Measurements from ENCODE around the gene ANKRD13D.

ANKRD13D gene

GRCh38 chr11:67266449-67267187 is 22.5 kb upstream of the ANKRD13D start, which contains the start of gene GRK2:
GRK2 (plus strand) TSS chr11:67266473; CDS start chr11:67266700, 227 bp downstream.
- Histone ChIP-seq H2AK5ac (ENCODE audit: low read length) (peak within 1 kb of the TSS; percentile 61), H3K4me3 (ENCODE audit: low read depth, low read length) (peak within 1 kb of the TSS; percentile 84), H3K27ac (ENCODE audit: low read depth, low read length) (no peak within 1 kb of the TSS), H4K91ac (ENCODE audit: low read depth, low read length) (peak within 1 kb of the TSS; percentile 82), H4K8ac (ENCODE audit: low read depth, low read length) (peak within 1 kb of the TSS; percentile 61), H4K12ac (ENCODE audit: low read depth, low read length) (peak within 1 kb of the TSS; percentile 63), H3K79me2 (ENCODE audit: control insufficient read depth, insufficient read depth, low read length, poor library complexity) (peaks cover 11% of the 10 kb centered on the region), H3K9me3 (ENCODE audit: insufficient read depth, low read depth, low read length) (no peaks in the 10 kb centered on the region), H2BK5ac (ENCODE audit: low read depth, low read length, poor library complexity) (peak within 1 kb of the TSS; percentile 15), H2BK120ac (ENCODE audit: insufficient read depth, low read length, poor library complexity) (peak within 1 kb of the TSS; percentile 19), H3K14ac (ENCODE audit: low read length) (peak within 1 kb of the TSS; percentile 73), H3K9ac (ENCODE audit: low read length) (peak within 1 kb of the TSS; percentile 75), H3K18ac (ENCODE audit: low read length) (peak within 1 kb of the TSS; percentile 50), H2AFZ (ENCODE audit: insufficient read depth, low read length, poor library complexity) (no peak within 1 kb of the TSS), H3K4me1 (ENCODE audit: control insufficient read depth in 1 of 2, insufficient read depth in 2 of 2, low read length in 2 of 2) (peaks cover 29 to 38% of the 10 kb centered on the region in 2 experiments), H3K4me2 (ENCODE audit: low read length) (peak within 1 kb of the TSS; percentile 92), H3K27me3 (ENCODE audit: insufficient read depth, low read length) (no peaks in the 10 kb centered on the region), H3K79me1 (ENCODE audit: low read length) (peaks cover 7% of the 10 kb centered on the region), H3K4ac (ENCODE audit: low read depth, low read length) (peak within 1 kb of the TSS; percentile 82), H3K36me3 (ENCODE audit: control insufficient read depth in 1 of 2, insufficient read depth in 2 of 2, low read length in 2 of 2) (peaks cover 10 to 11% of the 10 kb centered on the region in 2 experiments), H2BK12ac (ENCODE audit: low read length) (peak within 1 kb of the TSS; percentile 14), H3K23ac (ENCODE audit: low read length) (no peak within 1 kb of the TSS)
- no CpG with 5 or more reads among the region's 103 CpGs for WGBS (ENCODE audit: extremely low coverage, insufficient coverage, insufficient read length)
- DNase-seq: peak; percentile 39 to 62

GRCh38 chr11:67267188-67268080 is 21.7 kb upstream of the ANKRD13D start:
- Histone ChIP-seq H3K4ac (ENCODE audit: low read depth, low read length) (peak overlapping the region; percentile 82), H2AK5ac (ENCODE audit: low read length) (peak overlapping the region; percentile 61), H4K8ac (ENCODE audit: low read depth, low read length) (peak overlapping the region; percentile 61), H3K9ac (ENCODE audit: low read length) (peak overlapping the region; percentile 75), H3K79me2 (ENCODE audit: control insufficient read depth, insufficient read depth, low read length, poor library complexity) (peaks cover 12% of the 10 kb centered on the region), H3K18ac (ENCODE audit: low read length) (peak overlapping the region; percentile 50), H3K27ac (ENCODE audit: low read depth, low read length) (no peak overlapping the region), H3K14ac (ENCODE audit: low read length) (peak overlapping the region; percentile 73), H3K79me1 (ENCODE audit: low read length) (peaks cover 7% of the 10 kb centered on the region), H4K91ac (ENCODE audit: low read depth, low read length) (peak overlapping the region; percentile 82), H2AFZ (ENCODE audit: insufficient read depth, low read length, poor library complexity) (no peak overlapping the region), H3K9me3 (ENCODE audit: insufficient read depth, low read depth, low read length) (no peaks in the 10 kb centered on the region), H4K12ac (ENCODE audit: low read depth, low read length) (peak overlapping the region; percentile 63), H3K23ac (ENCODE audit: low read length) (no peak overlapping the region), H2BK5ac (ENCODE audit: low read depth, low read length, poor library complexity) (no peak overlapping the region), H3K27me3 (ENCODE audit: insufficient read depth, low read length) (no peaks in the 10 kb centered on the region), H2BK120ac (ENCODE audit: insufficient read depth, low read length, poor library complexity) (peak overlapping the region; percentile 19), H3K4me2 (ENCODE audit: low read length) (peak overlapping the region; percentile 92), H3K36me3 (ENCODE audit: control insufficient read depth in 1 of 2, insufficient read depth in 2 of 2, low read length in 2 of 2) (peaks cover 17% of the 10 kb centered on the region in 2 experiments), H2BK12ac (ENCODE audit: low read length) (no peak overlapping the region), H3K4me3 (ENCODE audit: low read depth, low read length) (peak overlapping the region; percentile 84), H3K4me1 (ENCODE audit: control insufficient read depth in 1 of 2, insufficient read depth in 2 of 2, low read length in 2 of 2) (peaks cover 29 to 35% of the 10 kb centered on the region in 2 experiments)
- no CpG with 5 or more reads among the region's 30 CpGs for WGBS (ENCODE audit: extremely low coverage, insufficient coverage, insufficient read length)
- peak in 1 of 2 donors; percentile 31 for DNase-seq

GRCh38 chr11:67268081-67268961 is 20.8 kb upstream of the ANKRD13D start:
- Histone ChIP-seq H4K12ac (ENCODE audit: low read depth, low read length) (no peak overlapping the region), H3K4me3 (ENCODE audit: low read depth, low read length) (no peak overlapping the region), H3K27me3 (ENCODE audit: insufficient read depth, low read length) (no peaks in the 10 kb centered on the region), H2BK5ac (ENCODE audit: low read depth, low read length, poor library complexity) (no peak overlapping the region), H4K91ac (ENCODE audit: low read depth, low read length) (no peak overlapping the region), H2BK12ac (ENCODE audit: low read length) (no peak overlapping the region), H3K4ac (ENCODE audit: low read depth, low read length) (peak overlapping the region; percentile 23), H3K79me1 (ENCODE audit: low read length) (peaks cover 5% of the 10 kb centered on the region), H4K8ac (ENCODE audit: low read depth, low read length) (no peak overlapping the region), H3K9me3 (ENCODE audit: insufficient read depth, low read depth, low read length) (no peaks in the 10 kb centered on the region), H2AFZ (ENCODE audit: insufficient read depth, low read length, poor library complexity) (no peak overlapping the region), H2AK5ac (ENCODE audit: low read length) (no peak overlapping the region), H3K36me3 (ENCODE audit: control insufficient read depth in 1 of 2, insufficient read depth in 2 of 2, low read length in 2 of 2) (peaks cover 21 to 22% of the 10 kb centered on the region in 2 experiments), H2BK120ac (ENCODE audit: insufficient read depth, low read length, poor library complexity) (no peak overlapping the region), H3K23ac (ENCODE audit: low read length) (no peak overlapping the region), H3K4me2 (ENCODE audit: low read length) (peak overlapping the region; percentile 92), H3K14ac (ENCODE audit: low read length) (no peak overlapping the region), H3K18ac (ENCODE audit: low read length) (no peak overlapping the region), H3K4me1 (ENCODE audit: control insufficient read depth in 1 of 2, insufficient read depth in 2 of 2, low read length in 2 of 2) (peaks cover 26 to 34% of the 10 kb centered on the region in 2 experiments), H3K27ac (ENCODE audit: low read depth, low read length) (no peak overlapping the region), H3K9ac (ENCODE audit: low read length) (no peak overlapping the region), H3K79me2 (ENCODE audit: control insufficient read depth, insufficient read depth, low read length, poor library complexity) (peaks cover 12% of the 10 kb centered on the region)
- no CpG with 5 or more reads among the region's 21 CpGs for WGBS (ENCODE audit: extremely low coverage, insufficient coverage, insufficient read length)
- DNase-seq: no peak

GRCh38 chr11:67268962-67269268 is 20.2 kb upstream of the ANKRD13D start:
- Histone ChIP-seq H3K4me1 (ENCODE audit: control insufficient read depth in 1 of 2, insufficient read depth in 2 of 2, low read length in 2 of 2) (peaks cover 26 to 35% of the 10 kb centered on the region in 2 experiments), H3K36me3 (ENCODE audit: control insufficient read depth in 1 of 2, insufficient read depth in 2 of 2, low read length in 2 of 2) (peaks cover 21 to 22% of the 10 kb centered on the region in 2 experiments), H3K79me2 (ENCODE audit: control insufficient read depth, insufficient read depth, low read length, poor library complexity) (peaks cover 12% of the 10 kb centered on the region), H3K18ac (ENCODE audit: low read length) (no peak overlapping the region), H4K91ac (ENCODE audit: low read depth, low read length) (no peak overlapping the region), H3K27ac (ENCODE audit: low read depth, low read length) (no peak overlapping the region), H3K4me3 (ENCODE audit: low read depth, low read length) (no peak overlapping the region), H2BK12ac (ENCODE audit: low read length) (no peak overlapping the region), H3K4ac (ENCODE audit: low read depth, low read length) (peak overlapping the region; percentile 23), H3K4me2 (ENCODE audit: low read length) (no peak overlapping the region), H2BK5ac (ENCODE audit: low read depth, low read length, poor library complexity) (no peak overlapping the region), H3K79me1 (ENCODE audit: low read length) (peaks cover 5% of the 10 kb centered on the region), H3K9ac (ENCODE audit: low read length) (no peak overlapping the region), H3K9me3 (ENCODE audit: insufficient read depth, low read depth, low read length) (no peaks in the 10 kb centered on the region), H2BK120ac (ENCODE audit: insufficient read depth, low read length, poor library complexity) (no peak overlapping the region), H3K23ac (ENCODE audit: low read length) (no peak overlapping the region), H3K27me3 (ENCODE audit: insufficient read depth, low read length) (no peaks in the 10 kb centered on the region), H2AFZ (ENCODE audit: insufficient read depth, low read length, poor library complexity) (no peak overlapping the region), H3K14ac (ENCODE audit: low read length) (no peak overlapping the region), H4K8ac (ENCODE audit: low read depth, low read length) (no peak overlapping the region), H2AK5ac (ENCODE audit: low read length) (no peak overlapping the region), H4K12ac (ENCODE audit: low read depth, low read length) (no peak overlapping the region)
- DNase-seq: no peak
- WGBS (ENCODE audit: extremely low coverage, insufficient coverage, insufficient read length): no CpG with 5 or more reads among the region's 13 CpGs
